SW480 (cell line): ENCODE data around the gene APOL2.
"Not testable (repeated sequence)": the region's sequence is repeated elsewhere in the genome, so short reads cannot be mapped to it uniquely, and the experiment has no call there.

Experiments used
- DNase-seq: peaks from one replicate; pipeline ENCODE4 v3.0.0-alpha.2; 2016; ENCODE audit warnings: low spot score

APOL2 gene

DNA sequence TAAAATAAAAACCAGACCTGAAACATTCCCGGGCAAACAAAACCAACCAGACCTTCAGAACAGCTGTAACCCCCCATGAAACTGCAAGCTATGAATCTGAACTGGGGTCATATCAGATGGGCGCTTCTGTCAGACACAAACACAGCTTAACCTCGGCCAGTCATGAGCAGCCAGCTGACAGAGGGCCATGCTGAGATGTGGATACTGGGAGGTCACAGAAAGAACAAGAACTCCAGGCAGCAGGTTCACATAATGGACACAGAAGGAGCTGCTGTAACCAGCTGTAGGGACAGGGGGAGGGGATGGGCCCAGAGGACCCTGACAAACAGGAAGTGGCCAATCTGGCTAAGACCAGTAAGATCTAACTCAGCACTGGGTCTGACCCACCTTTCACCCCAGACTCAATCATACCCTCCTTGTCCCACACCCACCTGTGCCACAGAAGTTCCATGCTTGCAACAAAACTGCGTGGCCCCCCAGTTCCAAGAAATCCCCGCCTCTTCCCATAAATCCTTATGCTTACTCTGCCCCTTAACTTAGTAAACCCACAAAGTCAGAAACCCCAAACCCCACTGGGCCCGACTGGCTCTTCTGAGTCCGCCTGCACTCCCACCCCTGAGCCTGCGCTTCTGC, 41.7 kb downstream of the APOL2 start:
- DNase-seq: no peak

DNA sequence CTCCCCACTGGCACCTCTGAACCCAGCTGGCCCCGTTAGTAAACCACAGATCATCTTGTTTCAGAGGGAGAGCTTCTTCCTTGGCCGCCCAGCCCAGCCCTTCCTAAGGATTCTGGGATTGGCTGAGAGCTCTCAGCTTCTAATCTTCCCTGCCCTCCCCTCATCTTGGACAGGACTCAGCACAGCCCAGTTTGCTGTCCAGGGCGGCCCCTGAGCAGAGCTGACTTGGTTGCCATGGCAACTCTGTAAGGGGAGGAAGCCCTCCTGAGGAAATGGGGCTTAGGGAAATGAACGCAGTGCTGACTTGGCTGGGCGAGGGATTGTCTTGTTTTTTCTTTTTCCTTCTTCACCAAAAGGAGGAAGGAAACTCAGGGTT, 42.3 kb downstream of the APOL2 start:
- DNase-seq: no peak

DNA sequence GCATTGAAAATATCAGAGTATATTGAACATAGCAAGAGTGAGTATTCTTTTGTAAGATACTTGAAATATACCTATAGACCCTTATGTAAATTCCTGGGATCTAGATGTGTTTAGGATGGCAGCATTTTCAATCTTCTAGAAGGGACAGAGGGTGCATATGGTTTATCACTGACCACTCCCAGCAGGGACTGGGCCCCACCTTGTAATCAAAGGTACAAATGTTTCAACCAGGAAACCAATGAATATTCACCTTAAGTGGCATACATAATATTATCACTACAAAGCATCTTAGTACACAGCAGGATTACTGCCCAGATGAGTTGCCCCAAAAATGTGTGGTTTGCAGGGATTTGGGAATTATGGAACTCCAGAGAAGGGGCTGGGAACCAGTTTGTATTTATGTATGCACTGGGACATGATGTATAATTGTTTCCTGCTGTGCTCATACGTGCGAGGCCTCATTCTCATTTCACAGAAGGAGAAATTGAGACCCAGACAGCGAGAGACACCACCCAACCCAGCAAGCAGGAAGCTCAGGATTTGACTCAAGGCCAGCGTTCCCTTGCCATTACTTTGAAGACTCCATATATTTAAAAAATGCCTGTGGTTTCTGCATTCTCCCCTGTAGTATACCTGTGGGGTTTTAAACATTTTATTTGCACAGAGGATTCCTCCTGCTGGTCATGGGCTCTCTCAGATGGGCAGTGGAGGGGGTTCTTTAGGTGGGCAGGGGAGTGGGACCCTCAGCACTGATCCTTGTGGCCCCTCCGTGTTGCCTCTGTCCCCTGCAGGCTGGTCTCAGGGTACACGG, 42.9 kb downstream of the APOL2 start:
- no peak for DNase-seq

DNA sequence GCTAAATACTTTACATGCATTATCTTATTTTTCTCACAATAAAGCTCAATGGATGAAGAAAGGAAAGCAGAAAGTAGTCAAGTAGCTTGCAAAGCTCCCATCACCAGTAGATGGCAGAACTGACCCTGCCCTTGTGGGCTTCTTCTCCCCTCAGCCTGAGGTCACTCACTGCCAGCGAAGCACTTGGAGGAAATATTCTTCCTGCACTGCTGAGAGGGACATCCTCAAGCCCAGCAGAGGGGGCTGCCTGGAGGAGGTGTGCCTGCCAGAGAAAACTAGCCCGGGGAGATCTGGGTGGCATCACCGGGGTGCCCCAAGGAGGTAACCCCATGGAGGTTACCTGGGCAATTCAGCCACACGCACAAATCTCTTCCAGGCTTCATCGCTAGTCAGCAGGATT, 44.4 kb downstream of the APOL2 start:
- peak; percentile 50 for DNase-seq

DNA sequence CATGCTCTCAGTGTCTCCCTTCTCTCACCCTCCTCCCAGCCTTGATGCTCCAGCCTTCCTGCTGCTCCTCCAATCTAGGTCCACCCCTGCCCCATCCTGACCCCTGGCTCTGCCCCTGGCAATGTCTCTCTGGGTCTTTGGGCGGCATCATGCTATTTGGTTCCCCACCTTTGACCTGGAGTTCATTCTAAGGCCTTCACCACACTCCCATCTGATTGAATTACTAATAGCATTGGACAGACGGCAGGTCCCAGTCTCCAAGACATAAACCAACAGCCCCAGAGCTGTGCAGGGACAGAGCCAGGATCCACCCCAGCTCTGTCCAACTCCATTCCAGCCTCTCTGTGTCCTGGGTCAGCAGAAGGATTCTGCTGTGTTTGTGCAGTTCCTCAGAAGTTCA, 44.9 kb downstream of the APOL2 start:
- no peak for DNase-seq

DNA sequence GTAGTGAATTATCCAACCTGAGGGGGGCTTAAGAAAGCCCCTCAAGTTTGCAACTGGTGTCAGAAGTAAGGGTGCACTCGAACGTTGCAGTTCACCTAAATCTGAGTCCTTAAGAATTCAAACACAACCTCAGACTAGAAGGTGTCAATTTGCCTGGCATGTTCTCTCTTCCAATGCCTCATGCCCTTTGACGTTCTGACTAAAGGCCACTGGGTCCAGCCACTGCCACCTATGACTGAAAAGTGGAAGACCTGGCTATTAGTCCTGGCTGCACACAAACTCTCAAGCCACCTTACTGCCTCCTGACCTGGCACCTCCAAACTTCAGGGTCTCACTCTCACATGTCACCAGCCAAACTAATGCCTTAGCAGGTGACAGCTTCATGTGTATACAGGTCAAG, 45.8 kb downstream of the APOL2 start:
- DNase-seq: no peak

DNA sequence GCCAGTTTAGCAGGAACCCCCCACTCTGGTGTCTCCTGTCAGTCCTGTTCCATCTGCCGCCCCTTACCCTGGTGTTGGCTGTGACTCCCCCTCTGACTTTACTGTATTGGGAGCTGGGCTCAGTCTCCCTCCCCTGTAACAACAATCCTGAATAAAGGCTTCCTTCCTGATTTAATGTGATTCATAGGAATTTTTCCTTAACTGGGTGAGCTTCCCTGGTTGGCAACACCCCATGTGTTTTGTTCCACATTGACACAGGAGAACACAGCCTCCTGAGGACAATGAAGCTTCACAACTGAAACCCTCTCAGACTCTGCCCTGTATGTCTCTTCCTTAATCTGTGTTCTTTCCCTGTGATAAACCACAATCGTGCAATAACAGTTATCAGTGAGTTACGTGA, 46.2 kb downstream of the APOL2 start:
- no peak for DNase-seq

DNA sequence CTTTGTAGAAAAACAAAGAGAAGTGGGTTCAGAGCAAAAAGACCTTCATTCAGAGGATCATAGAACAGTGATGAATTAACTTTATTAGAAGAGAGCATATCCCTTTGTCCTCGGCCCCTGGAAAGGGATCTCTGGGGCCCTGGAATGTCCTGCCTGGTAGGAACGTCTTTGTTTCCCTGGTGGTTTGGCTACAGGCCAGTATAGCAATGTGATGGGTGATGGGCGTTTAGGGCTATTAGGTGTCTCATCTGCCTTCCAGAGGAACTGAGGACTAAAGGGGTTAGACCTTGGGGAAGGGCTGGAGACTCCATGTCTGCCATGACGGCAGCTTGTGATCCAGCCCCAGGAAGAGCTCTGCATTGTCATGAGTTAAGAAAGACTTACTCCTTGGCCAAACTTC, 46.8 kb downstream of the APOL2 start:
- DNase-seq: no peak

DNA sequence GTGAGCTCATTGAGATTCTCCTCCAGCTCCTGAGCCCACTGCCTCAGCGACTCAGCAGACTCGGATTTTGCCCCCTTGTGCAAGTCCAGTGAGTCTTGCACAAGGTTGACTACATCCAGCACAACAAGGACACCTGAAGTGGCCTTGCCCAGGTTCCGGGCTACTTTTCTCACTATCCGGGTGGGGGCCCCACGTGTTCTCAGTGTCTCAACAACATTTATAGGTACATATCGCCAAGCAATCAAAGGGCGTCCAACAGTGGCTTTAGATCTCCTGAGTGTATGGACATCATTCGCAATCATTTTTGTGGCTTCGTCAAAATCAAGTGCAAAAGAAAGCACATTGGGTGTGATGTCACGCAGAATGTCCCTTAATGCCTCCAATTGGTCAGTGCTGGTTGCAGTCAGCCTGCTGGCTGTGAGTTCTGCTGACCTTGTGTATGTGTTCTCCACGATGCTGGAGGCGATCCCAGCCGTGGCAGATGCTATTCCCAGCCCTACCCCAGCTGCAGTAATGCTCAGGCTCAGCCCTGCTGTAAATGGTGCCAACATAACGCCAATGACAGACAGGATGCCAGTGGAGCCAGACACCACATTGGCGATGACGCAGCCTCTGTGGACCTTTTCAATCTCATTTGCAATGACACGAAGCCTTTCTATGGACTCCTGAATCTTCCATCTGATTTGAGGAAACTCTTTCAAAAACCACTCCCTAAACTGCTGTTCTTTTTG, 48.1 kb downstream of the APOL2 start:
- DNase-seq: no peak

DNA sequence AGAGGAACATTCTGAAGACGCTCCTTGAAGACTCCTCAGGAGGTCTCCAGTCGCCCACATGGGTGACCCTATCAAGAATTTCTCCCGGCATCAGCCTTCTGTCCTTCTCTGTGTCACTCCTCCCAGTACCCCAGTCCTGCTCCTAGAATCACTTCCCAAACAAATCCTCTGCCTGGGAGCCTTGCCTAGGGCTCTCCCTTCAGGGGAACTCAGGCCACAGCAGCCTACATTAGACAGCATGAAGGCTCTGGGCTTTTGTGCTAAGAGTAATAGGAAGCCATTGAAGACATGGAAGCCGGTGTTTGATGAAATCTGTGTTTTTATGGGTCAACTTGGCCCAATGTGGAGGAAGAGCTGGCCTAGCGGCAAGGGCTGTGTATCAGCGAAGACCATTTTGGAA, 51.5 kb downstream of the APOL2 start:
- DNase-seq: not testable (repeated sequence)

DNA sequence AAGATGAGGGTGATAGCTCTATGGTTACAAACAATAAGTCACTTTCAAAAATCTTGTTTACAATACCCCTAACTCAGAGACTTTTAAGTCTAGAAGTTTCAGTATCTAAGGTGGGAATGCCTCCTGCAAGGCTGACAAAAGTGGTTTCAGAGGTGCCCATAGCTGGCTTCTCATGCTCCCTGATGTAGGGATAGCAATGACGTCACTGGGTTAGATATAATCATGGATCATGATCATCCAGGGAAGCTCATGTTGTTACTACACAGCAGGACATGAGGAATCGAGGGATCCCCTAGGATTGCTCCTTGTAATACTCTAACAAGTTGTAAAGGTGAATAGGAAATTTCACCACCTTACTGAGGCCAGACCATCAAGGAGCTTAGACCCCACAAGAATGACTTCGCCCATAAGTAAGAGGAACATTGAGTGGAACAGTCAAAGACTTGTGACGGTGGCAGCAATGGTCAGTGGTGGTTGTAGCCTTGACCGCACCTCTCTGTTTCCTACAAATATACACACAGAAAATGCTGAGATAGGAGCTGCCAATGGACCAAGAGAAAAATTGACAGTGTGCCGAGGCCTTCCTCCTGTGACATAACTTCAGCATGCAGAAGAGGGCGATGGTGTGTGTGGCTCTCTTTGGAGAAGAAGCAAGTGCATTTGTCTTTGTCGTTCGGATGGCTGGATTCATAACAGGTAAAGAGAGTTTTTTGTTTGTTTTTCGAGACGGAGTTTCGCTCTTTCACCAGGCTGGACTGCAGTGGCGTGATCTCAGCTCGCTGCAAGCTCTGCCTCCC, 53.3 kb downstream of the APOL2 start:
- no peak for DNase-seq

DNA sequence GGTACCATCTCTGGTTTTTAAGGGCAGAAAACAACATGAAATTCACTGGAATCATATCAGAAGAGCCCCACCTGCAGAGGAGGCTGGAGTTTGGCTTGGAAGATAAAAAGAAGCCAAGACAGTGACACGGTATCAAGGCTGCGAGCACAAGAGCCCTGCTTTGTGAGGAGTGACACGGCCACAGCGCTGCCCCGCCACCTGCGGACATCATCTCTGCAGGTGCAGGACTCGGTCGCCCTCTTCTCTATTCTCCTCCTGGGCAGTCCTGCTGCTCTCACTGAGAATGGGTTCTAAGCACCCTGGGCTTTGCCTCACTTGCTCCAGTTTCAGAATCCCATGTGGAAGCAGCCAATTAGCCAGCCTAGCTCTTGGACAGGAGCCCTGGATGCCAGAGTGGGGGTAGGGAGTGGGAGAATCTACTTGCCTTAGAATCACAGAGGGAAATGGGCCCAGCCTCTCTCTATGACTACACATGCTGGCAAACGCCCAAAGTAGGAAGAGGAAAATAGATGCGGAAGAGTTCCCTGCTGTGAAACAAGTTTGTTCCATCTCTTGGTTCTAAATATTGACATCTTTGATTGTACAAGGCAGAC, 54.8 kb downstream of the APOL2 start:
- DNase-seq: no peak

DNA sequence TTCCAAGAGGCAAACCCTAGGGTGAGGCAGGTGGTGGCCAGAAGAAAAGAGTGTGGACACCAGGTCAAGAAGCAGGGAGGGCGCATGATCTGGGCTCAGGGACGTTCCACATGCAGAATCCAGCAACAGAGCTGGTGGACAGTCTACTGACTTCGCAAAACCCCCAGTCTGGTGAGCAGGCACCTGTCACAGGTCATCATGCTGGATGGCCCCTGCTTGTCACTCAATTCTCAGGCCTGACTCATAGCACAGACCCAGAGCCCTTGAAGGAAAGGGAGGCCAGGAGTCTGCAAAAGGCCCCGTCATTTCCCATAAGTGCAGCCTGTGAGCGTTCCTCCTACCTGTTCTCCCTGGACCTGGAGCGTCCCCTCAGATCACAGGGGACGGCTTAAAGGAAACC, 55.9 kb downstream of the APOL2 start:
- no peak for DNase-seq

DNA sequence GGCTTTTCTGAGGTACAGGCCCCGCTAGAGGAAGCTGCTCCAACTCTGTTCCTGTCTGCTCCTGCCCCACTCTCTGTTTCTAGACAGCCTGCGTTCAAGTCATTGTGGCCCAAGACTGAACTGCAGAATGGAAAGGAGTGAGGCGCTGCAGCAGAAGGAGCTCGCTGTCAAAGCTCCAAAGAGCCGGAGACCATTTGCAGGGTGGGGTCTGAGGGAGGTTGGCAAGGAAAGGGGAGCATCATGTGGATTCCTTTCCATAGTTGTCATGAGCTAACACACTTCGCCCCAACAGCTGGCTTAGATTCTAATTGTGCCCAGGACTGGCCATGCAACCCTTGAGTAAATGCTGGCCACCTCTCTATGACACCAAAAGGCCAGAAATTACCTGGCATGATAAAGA, 56.5 kb downstream of the APOL2 start:
- DNase-seq: no peak

DNA sequence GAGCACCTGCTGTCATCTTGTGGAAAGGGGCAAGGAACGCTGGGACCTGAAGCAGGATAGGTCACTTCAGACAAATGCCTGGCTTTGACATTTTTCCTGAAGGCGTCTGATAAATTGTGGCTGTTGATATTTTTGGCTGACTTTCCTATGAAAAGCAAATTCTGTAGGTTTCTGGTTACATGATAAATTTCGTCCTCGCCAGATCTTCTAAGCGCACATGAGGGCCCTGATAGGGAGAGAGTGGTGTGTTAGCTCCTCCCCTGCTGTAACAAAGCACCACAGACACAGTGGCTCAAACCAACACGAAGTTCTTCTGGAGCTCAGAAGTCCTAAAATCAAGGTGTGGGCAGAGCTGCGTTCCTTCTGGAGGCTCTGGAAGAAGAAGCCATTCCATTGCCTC, 57.3 kb downstream of the APOL2 start:
- no peak for DNase-seq

DNA sequence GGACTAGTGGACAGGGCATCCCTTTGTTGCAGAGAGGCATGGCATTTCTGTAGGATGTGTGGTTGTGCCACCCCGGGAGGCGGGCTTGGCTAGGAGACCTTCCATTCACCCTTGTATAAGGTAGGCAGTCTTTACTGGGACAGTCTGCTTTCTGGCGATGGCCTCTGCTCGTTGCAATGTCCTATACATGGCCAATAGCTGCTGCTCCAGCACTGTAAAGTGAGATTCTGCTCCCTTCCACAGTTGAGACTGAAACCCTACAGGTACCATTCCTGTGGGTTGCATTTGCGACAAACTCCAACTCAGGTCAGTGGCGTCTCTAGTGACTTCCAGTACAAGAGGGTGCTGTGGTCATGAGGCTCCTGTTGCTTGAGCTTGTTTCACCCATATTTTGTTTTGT, 58.4 kb downstream of the APOL2 start:
- no peak for DNase-seq

DNA sequence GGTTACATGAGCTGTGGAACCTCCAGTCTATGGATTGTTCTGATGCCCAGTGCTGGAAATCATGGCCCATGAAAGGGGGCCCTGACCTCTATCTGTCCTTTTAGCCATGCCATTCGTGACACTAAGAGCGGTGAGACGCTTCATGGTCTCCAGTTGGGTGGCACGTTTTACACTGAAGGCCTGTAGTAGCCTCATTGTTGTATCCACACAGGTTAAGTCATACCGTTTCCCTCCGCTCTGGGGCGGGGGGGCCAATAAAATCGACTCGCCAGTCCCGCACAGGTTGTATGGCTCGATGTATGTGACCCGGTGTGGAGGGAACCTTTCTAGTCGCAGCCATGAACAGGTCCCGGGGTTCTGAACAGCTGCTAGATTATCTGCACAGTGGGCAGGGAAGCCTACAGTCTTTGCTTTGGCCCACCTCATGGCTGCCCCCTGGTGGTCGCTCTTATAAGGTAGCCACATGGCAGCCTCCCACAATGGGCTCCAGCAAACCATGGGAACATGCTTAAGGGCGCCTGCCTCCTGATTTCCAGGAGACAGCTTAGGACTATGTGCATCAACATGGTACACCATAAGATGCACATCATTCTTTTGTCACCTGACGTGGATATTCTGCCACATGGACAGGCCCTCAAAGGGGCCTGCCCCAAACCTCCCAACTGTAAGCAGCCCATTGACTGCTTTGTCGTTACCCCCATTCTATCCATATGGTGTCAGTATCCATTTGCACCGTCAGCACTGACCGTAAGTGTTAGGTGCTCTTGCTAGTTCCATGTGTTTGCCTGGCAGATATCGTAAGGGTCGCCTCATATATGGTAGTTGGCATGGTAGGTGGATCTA, 59.1 kb downstream of the APOL2 start:
- DNase-seq: peak; percentile 31

DNA sequence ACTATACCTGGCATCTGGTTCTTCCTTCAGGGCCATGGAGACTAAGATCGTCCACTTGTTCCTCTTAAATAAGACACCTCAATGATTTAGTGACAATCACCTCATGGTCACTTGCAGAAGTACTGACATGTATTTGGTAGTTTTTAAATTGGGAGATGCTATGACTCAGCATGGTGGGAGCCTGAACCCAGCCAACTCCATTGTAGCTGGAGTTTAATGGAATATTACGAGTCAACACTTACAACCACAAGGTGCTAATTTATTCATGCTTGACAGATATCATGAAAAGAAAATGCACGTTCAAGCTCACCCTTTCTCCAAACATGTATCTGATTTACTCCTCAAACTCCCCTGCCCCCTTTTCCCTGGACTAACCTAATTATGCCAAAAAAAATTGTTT, 62.2 kb downstream of the APOL2 start:
- DNase-seq: no peak
